AG20443 (cell line): ENCODE data around the gene ASMT.
"Not testable (repeated sequence)": the region's sequence is repeated elsewhere in the genome, so short reads cannot be mapped to it uniquely, and the experiment has no call there.

Experiments used
- DNase-seq: peaks from one replicate; pipeline ENCODE4 v3.0.0; 2012; ENCODE audit warnings: low spot score, mixed read lengths

ASMT gene

GRCh38 chrX:1652011-1652811 lies 37.4 kb downstream of the ASMT start:
- peak; percentile 63 for DNase-seq

- DNase-seq: no peak
Measured at GRCh38 chrX:1656379-1656778, 41.5 kb downstream of the ASMT start.

GRCh38 chrX:1657367-1658070 lies 42.7 kb downstream of the ASMT start:
- DNase-seq: no peak

GRCh38 chrX:1658071-1658491 lies 43.2 kb downstream of the ASMT start:
- DNase-seq: no peak

- no peak for DNase-seq
Measured at GRCh38 chrX:1659664-1660461, 45.0 kb downstream of the ASMT start.

- no peak for DNase-seq
Measured at GRCh38 chrX:1661048-1661921, 46.4 kb downstream of the ASMT start.

GRCh38 chrX:1661922-1662221 lies 47.0 kb downstream of the ASMT start:
- DNase-seq: no peak

- no peak for DNase-seq
Measured at GRCh38 chrX:1667566-1667965, 52.7 kb downstream of the ASMT start.

GRCh38 chrX:1673337-1673736 lies 58.5 kb downstream of the ASMT start:
- DNase-seq: peak; percentile 43

- DNase-seq: no peak
Measured at GRCh38 chrX:1676866-1677265, 62.0 kb downstream of the ASMT start.

GRCh38 chrX:1679238-1679637 lies 64.4 kb downstream of the ASMT start:
- no peak for DNase-seq

- no peak for DNase-seq
Measured at GRCh38 chrX:1681439-1681838, 66.6 kb downstream of the ASMT start.

GRCh38 chrX:1681856-1682255 lies 67.0 kb downstream of the ASMT start:
- DNase-seq: not testable (repeated sequence)

GRCh38 chrX:1682501-1682900 lies 67.6 kb downstream of the ASMT start:
- not testable (repeated sequence) for DNase-seq

GRCh38 chrX:1684883-1685282 lies 70.0 kb downstream of the ASMT start:
- DNase-seq: not testable (repeated sequence)

- DNase-seq: not testable (repeated sequence)
Measured at GRCh38 chrX:1685444-1685880, 70.6 kb downstream of the ASMT start.

GRCh38 chrX:1686642-1687041 lies 71.8 kb downstream of the ASMT start:
- no peak for DNase-seq
